ENCODE measurements around the gene SMPDL3B.

DNA sequence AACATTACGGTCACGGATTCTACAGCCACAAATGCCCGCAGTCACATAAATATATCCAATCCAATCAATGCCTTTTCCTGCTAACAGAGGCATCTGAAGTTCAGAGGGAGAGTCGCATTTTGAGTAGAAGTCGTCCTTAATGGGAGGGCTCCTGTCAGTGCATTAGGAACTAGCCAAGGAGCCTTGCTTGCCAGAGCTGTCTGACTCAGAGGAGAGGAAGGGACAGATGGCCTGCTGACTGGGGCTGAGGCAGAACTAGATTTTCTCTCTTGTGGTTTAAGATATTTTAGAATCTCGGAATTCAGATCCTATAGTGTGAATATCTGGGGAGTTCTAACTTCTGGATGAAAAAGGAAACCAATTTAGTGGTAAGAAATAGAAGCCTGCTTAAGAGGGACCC, 35.6 kb downstream of the SMPDL3B start:
- TF ChIP-seq CTCF (IDR thresholded peaks at IDR 0.05; ENCODE audit: low read depth, low read length, poor library complexity, severe bottlenecking) (no peak), EZH2phosphoT487 (IDR thresholded peaks at IDR 0.05; ENCODE audit: borderline replicate concordance, low read length) (no peak)
